HepG2 (cell line): ENCODE data around the gene KLHL17. TPM values are rescaled to one million over a fixed set of nuclear protein-coding genes. Genes with fewer than 3 reads are reported as not detected.

Experiments
- ARID5B ChIP-seq: IDR thresholded peaks from 2 replicates; pipeline ENCODE4 v1.4.0; 2020; ENCODE audit warnings: mild to moderate bottlenecking, missing genetic modification reagents
- FOXP4 ChIP-seq: sonication (generic); formaldehyde crosslinking; IDR thresholded peaks from 2 replicates; pipeline ENCODE4 v1.4.0; 2020; ENCODE audit warnings: missing genetic modification reagents
- GATAD1 ChIP-seq: IDR thresholded peaks from 2 replicates; pipeline ENCODE4 v1.6.1; 2016; ENCODE audit warnings: missing genetic modification reagents, missing compliant biosample characterization
- HHEX ChIP-seq: IDR thresholded peaks from 2 replicates; pipeline ENCODE4 v1.6.1; 2016; ENCODE audit warnings: control low read depth
- HMG20A ChIP-seq: IDR thresholded peaks from 2 replicates; pipeline ENCODE4 v1.6.1; 2016; ENCODE audit warnings: borderline replicate concordance
- KLF12 ChIP-seq: sonication (generic); formaldehyde crosslinking; IDR thresholded peaks from 2 replicates; pipeline ENCODE4 v1.4.0; 2020; ENCODE audit warnings: missing genetic modification reagents, borderline replicate concordance
- POLR2AphosphoS5 ChIP-seq: IDR thresholded peaks from 2 replicates; pipeline ENCODE4 v1.6.1; 2012; ENCODE audit warnings: low read depth, low read length
- RARA ChIP-seq: IDR thresholded peaks from 2 replicates; pipeline ENCODE4 v1.6.1; 2016; ENCODE audit warnings: missing genetic modification reagents, missing compliant biosample characterization
- SP1 ChIP-seq, 2 experiments: fragments of 450-650 bp in 1 of 2; sonication (generic) in 1 of 2; formaldehyde crosslinking in 1 of 2; IDR thresholded peaks; 2 replicates each; pipeline versions ENCODE4 v1.4.0 to v1.6.1; 2016 to 2020; ENCODE audit warnings: missing genetic modification reagents in 1 of 2
- TARDBP ChIP-seq: sonication (generic); formaldehyde crosslinking; IDR thresholded peaks from 2 replicates; pipeline ENCODE4 v1.8.0; 2022; ENCODE audit warnings: mild to moderate bottlenecking, missing genetic modification reagents
- ZNF616 ChIP-seq: sonication (generic); formaldehyde crosslinking; IDR thresholded peaks from 2 replicates; pipeline ENCODE4 v1.5.0; 2020; ENCODE audit warnings: low read depth, mild to moderate bottlenecking, missing genetic modification reagents
- ZNF670 ChIP-seq: sonication (generic); formaldehyde crosslinking; IDR thresholded peaks from 2 replicates; pipeline ENCODE4 v1.8.0; 2022; ENCODE audit warnings: mild to moderate bottlenecking, missing genetic modification reagents, borderline replicate concordance
- ZNF775 ChIP-seq: sonication (generic); formaldehyde crosslinking; IDR thresholded peaks from 2 replicates; pipeline ENCODE4 v1.4.0; 2020; ENCODE audit warnings: missing genetic modification reagents, mild to moderate bottlenecking, moderate library complexity, borderline replicate concordance
- ZNF879 ChIP-seq: sonication (generic); formaldehyde crosslinking; IDR thresholded peaks from 2 replicates; pipeline ENCODE4 v1.8.1; 2023; ENCODE audit warnings: missing genetic modification reagents
- polyA plus RNA-seq, 8 experiments: library from polyadenylated mRNA; depleted of rRNA in 3 of 8; stranded (reverse) in 7 of 8; unstranded in 1 of 8; fragments of >200 nt; fragmentation: Illumina TruSeq in 4 of 8; extraction: Trizol in 4 of 8; gene quantifications; 2 replicates each; pipeline versions ENCODE4 v1.2.1 to v1.2.3, GENCODE V29; 2011 to 2016; ENCODE audit warnings: low read depth in 4 of 8, missing spikeins in 1 of 8, mixed read lengths in 1 of 8; ENCODE audit not compliant: insufficient read depth in 1 of 8
- total RNA-seq, 5 experiments: library from RNA; depleted of rRNA; stranded (reverse); fragments of >200 nt; fragmentation: Illumina TruSeq; extraction: Trizol; gene quantifications; 2 replicates each; pipeline ENCODE4 v1.2.3, GENCODE V29; 2016; ENCODE audit warnings: low read depth in 1 of 5
- TF ChIP-seq, protein P1 (sequence below): sonication (generic); formaldehyde crosslinking; IDR thresholded peaks from one replicate; pipeline ENCODE4 v1.5.1; 2020; ENCODE audit warnings: mild to moderate bottlenecking, missing genetic modification reagents; ENCODE audit errors: not compliant biosample characterization

KLHL17 gene
- total and polyA plus RNA-seq, 2 of the 13 experiments (the other 11 are each of a cell fraction or from before 2014, with no cell fraction given), result 9.3 to 24.7 TPM

- TF ChIP-seq HHEX (CRISPR knock-in tag), result no peak
- TF ChIP-seq ZNF775 (CRISPR knock-in tag), result no peak
- TF ChIP-seq ZNF670 (CRISPR knock-in tag), result peak; percentile 58; the same call in 1 of the 2 replicates
- TF ChIP-seq, protein P1, sequence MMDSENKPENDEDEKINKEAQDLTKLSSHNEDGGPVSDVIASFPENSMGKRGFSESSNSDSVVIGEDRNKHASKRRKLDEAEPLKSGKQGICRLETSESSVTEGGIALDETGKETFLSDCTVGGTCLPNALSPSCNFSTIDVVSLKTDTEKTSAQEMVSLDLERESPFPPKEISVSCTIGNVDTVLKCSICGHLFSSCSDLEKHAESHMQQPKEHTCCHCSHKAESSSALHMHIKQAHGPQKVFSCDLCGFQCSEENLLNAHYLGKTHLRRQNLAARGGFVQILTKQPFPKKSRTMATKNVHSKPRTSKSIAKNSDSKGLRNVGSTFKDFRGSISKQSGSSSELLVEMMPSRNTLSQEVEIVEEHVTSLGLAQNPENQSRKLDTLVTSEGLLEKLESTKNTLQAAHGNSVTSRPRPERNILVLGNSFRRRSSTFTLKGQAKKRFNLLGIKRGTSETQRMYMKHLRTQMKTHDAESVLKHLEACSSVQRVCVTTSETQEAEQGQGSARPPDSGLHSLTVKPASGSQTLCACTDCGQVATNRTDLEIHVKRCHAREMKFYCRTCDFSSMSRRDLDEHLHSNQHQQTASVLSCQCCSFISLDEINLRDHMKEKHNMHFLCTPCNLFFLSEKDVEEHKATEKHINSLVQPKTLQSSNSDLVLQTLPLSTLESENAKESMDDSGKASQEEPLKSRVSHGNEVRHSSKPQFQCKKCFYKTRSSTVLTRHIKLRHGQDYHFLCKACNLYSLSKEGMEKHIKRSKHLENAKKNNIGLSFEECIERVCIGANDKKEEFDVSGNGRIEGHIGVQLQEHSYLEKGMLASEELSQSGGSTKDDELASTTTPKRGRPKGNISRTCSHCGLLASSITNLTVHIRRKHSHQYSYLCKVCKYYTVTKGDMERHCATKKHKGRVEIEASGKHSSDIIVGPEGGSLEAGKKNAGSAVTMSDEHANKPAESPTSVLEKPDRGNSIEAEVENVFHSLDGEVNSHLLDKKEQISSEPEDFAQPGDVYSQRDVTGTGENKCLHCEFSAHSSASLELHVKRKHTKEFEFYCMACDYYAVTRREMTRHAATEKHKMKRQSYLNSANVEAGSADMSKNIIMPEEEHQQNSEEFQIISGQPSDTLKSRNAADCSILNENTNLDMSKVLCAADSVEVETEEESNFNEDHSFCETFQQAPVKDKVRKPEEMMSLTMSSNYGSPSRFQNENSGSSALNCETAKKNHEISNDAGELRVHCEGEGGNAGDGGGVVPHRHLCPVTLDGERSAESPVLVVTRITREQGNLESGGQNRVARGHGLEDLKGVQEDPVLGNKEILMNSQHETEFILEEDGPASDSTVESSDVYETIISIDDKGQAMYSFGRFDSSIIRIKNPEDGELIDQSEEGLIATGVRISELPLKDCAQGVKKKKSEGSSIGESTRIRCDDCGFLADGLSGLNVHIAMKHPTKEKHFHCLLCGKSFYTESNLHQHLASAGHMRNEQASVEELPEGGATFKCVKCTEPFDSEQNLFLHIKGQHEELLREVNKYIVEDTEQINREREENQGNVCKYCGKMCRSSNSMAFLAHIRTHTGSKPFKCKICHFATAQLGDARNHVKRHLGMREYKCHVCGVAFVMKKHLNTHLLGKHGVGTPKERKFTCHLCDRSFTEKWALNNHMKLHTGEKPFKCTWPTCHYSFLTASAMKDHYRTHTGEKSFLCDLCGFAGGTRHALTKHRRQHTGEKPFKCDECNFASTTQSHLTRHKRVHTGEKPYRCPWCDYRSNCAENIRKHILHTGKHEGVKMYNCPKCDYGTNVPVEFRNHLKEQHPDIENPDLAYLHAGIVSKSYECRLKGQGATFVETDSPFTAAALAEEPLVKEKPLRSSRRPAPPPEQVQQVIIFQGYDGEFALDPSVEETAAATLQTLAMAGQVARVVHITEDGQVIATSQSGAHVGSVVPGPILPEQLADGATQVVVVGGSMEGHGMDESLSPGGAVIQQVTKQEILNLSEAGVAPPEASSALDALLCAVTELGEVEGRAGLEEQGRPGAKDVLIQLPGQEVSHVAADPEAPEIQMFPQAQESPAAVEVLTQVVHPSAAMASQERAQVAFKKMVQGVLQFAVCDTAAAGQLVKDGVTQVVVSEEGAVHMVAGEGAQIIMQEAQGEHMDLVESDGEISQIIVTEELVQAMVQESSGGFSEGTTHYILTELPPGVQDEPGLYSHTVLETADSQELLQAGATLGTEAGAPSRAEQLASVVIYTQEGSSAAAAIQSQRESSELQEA (CRISPR knock-in tag), result peak; percentile 23
- TF ChIP-seq KLF12 (CRISPR knock-in tag), result peak; percentile 58
- peak; percentile 83 for TF ChIP-seq ZNF616 (CRISPR knock-in tag)
- TF ChIP-seq TARDBP, result peak; percentile 43
- TF ChIP-seq HMG20A (CRISPR knock-in tag), result 0 out of 2 replicates have a peak, but pooled peaks have one; percentile 10
- peak; percentile 39; the same call in 1 of the 2 replicates for TF ChIP-seq ZNF879 (CRISPR knock-in tag)
- peak; percentile 71 for TF ChIP-seq ARID5B (CRISPR knock-in tag)
- TF ChIP-seq POLR2AphosphoS5, result peak; percentile 62
- peak; percentile 56; the same call in 1 of the 2 replicates for TF ChIP-seq GATAD1 (CRISPR knock-in tag)
- no peak for TF ChIP-seq SP1 (IDR thresholded peaks at IDR 0.05)
- TF ChIP-seq SP1 (CRISPR knock-in tag; IDR thresholded peaks at IDR 0.05), result peak; percentile 70; the same call in 1 of the 2 replicates
- peak; percentile 24; the same call in 1 of the 2 replicates for TF ChIP-seq FOXP4 (CRISPR knock-in tag)
- peak; percentile 74 for TF ChIP-seq RARA
Measured at GRCh38 chr1:1000357-1001056, 40.1 kb downstream of the KLHL17 start (continued).
